Pancreas (tissue), 10 donors: Measurements from ENCODE around the gene FBN3. TPM values are rescaled to one million over a fixed set of nuclear protein-coding genes. Genes with fewer than 3 reads are reported as not detected.
A peak's percentile ranks its signal among the peaks of the same experiment; 100 is the strongest.

Experiments
- ATAC-seq, 4 donors: fragments of 200-7000 bp; cut with Tn5 transposase; one replicate each; pipeline versions ENCODE4 v1.8.0 to v1.9.1; 2020; ENCODE audit warnings: mild to moderate bottlenecking in 4 of 4, moderate library complexity in 4 of 4
- DNase-seq, 6 donors: peaks; one replicate each; pipeline ENCODE4 v3.0.0-alpha.2; 2020
- FAIRE-seq: peaks from 2 replicates; lab custom pipeline; 2012; peaks lifted over from hg19 to GRCh38; lab: Jason Lieb, UNC
- H3K27ac ChIP-seq, 4 donors: fragments of 200-600 bp; sonication (generic); 1 replicate in 3 of 4; 2 replicates in 1 of 4; pipeline versions ENCODE4 v1.5.0 to v1.8.0; 2020
- H3K27me3 ChIP-seq, 4 donors: fragments of 200-600 bp; one replicate each; pipeline ENCODE4 v1.8.0; 2021
- H3K36me3 ChIP-seq, 3 donors: fragments of 200-600 bp; sonication (generic) in 1 of 3; one replicate each; pipeline versions ENCODE4 v1.5.0 to v1.8.0; 2020 to 2021
- H3K4me1 ChIP-seq, 3 donors: fragments of 200-600 bp; one replicate each; pipeline ENCODE4 v1.8.0; 2021
- H3K4me3 ChIP-seq, 4 donors: fragments of 200-600 bp; sonication (generic) in 2 of 4; one replicate each; pipeline versions ENCODE4 v1.5.0 to v1.8.0; 2020 to 2021
- H3K9me3 ChIP-seq, 4 donors: fragments of 200-600 bp; one replicate each; pipeline ENCODE4 v1.8.0; 2021
- WGBS, 2 donors: extraction: QIAGEN DNeasy Blood & Tissue Kit; methylation state at CpG; one replicate each; pipeline ENCODE4 v1.1.7; 2013; 5-methylcytosine and 5-hydroxymethylcytosine counted together
- intact Hi-C, 3 donors: fragments of 100-400 bp; cut with DNase I; formaldehyde crosslinking; loops; one replicate each; pipeline versions ENCODE4 v1.11.1 to v1.14.2; 2022
- polyA plus RNA-seq, 2 donors: library from polyadenylated mRNA; stranded (reverse); fragments of 200-250 nt; gene quantifications; one replicate each; pipeline ENCODE4 v1.2.3, GENCODE V29; 2013
- total RNA-seq, 6 donors: library from RNA; stranded (reverse); fragmentation: NEBNext Ultra II Directional in 4 of 6; extraction: Animal tissue kit (Norgen Biotek cat#: 25700) in 4 of 6; gene quantifications; one replicate each; pipeline versions ENCODE4 v1.2.1 to v1.2.4, GENCODE V29; 2021 to 2023
- TF ChIP-seq, protein P1 (sequence below), 4 donors: fragments of 200-600 bp; sonication (generic) in 3 of 4; IDR thresholded peaks; one replicate each; pipeline versions ENCODE4 v1.5.0 to v1.8.0; 2021; ENCODE audit warnings: antibody characterized with exemption in 4 of 4
- donor health status: healthy with polysubstance abuse.
- donor health status: DM: no; HTN: no; CAD: no; lungs with moderate emphysema.
- donor health status: DM: no; HTN: no; CAD: no.
- donor health status: control.
- donor health status: control.
- donor health status: Bipolar disorder and iron deficiency.
- donor health status: DM: yes; HTN: yes; CAD: no.
- donor health status: DM: no; HTN: no; CAD: no.
- donor health status: DM: no; HTN: no; CAD: no.
- donor health status: DM: yes; HTN: yes; CAD: no.

FBN3 gene
- total RNA-seq (under 1 TPM in 4 of 6 donors, not detected in 2; under 0.01 to 0.20 (median 0.06) TPM), polyA plus RNA-seq (under 1 TPM; 0.02 to 0.04 TPM)

DNA sequence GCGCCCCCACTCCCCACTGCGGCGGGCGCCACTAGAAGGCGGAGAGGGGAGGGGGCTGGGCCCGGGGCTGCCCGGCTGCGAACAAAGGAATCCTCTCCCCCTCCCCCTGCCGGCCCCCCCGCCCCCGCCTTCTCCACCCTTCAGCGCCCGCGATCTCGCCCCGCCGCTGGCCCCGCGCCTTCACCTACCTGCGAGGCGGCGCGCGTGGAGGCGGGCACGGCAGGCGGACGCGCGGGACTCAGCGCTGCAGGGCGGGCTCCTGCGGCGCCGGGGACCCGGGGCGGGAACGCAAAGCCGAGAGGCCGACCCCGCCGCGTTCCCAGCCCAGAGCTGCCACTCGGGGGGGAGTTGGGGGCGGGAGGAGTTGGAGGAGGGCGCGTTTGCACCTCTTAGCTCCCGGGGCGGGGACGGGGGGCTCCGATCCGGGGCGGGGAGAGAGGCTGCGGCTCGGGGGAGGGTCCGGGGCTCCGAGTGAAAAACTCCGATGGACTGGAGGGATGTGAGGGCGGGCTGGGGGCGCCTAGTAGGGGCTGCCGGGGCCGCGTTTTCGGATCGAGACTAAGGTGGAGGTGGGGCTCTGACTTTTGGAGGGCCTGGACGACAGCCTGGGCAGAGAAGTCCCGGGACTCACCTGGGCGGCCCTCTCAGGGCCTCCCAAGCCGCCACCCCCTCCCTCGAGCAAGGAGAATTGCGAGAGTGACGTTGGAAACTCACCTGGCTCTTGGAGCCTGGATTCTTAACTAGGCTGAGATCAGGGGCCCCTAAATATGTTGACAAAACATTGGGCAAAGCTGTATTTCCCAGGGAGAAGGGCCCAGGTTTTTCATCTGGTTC lies at the start of gene FBN3:
Gene FBN3, minus strand, starts transcription at position 332 of the 834 bp plus-strand sequence. CDS start 2,112 bp downstream, outside the sequence.
- ATAC-seq = peak in 1 of 4 donors; percentile 30
- H3K9me3 ChIP-seq = no peaks in the 10 kb centered on the region
- peaks cover 0 to 6% (median 3%) of the 10 kb centered on the region in 3 donors for H3K4me1 ChIP-seq
- H3K27me3 ChIP-seq = no peaks in the 10 kb centered on the region
- peak within 1 kb of the TSS in 3 of 4 donors; percentile 5 to 50 (median 34) for H3K4me3 ChIP-seq
- intact Hi-C loops = loop anchor here in 1 of 3 donors (10.0 kb wide), 1 partner anchor 105 kb away; no protein-coding TSS in a partner anchor
- H3K36me3 ChIP-seq = no peaks in the 10 kb centered on the region
- DNase-seq = peak in 2 of 6 donors; percentile 28 to 62
- no peak within 1 kb of the TSS for H3K27ac ChIP-seq
- whole genome bisulfite sequencing, 2 donors = 6 to 9% methylated on average over 38 to 63 of the region's 72 CpGs
- no peak for FAIRE-seq
- TF ChIP-seq, protein P1, sequence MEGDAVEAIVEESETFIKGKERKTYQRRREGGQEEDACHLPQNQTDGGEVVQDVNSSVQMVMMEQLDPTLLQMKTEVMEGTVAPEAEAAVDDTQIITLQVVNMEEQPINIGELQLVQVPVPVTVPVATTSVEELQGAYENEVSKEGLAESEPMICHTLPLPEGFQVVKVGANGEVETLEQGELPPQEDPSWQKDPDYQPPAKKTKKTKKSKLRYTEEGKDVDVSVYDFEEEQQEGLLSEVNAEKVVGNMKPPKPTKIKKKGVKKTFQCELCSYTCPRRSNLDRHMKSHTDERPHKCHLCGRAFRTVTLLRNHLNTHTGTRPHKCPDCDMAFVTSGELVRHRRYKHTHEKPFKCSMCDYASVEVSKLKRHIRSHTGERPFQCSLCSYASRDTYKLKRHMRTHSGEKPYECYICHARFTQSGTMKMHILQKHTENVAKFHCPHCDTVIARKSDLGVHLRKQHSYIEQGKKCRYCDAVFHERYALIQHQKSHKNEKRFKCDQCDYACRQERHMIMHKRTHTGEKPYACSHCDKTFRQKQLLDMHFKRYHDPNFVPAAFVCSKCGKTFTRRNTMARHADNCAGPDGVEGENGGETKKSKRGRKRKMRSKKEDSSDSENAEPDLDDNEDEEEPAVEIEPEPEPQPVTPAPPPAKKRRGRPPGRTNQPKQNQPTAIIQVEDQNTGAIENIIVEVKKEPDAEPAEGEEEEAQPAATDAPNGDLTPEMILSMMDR (IDR thresholded peaks at IDR 0.05) = no peak

DNA sequence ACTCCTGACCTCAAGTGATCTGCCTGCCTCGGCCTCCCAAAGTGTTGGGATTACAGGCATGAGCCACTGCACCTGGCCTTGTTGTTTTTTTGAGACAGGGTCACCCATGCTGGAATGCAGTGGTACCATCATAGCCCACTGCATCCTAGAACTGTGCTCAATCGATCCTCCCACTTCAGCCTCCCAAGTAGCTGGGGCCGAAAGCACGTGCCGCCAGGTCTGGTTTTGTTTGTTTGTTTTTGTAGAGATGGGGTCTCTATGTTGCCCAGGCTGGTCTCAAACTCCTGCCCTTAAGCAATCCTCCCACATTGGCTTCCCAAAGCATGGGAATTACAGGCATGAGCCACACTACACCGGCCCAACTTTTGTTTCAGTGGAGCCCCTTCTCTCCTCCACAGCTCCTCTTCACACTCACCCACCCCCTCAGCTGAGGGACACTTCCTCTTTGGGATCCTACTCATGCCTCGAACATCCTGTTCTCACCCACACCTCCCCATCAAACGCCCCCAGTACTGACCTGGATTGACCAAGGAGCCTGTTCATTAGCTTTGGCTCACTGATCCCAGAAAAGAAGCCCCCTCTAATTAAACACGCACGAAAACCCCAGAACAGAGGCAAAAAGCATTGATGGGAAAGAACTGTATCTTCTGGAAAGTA lies 47.0 kb upstream of the FBN3 start:
- H3K4me1 ChIP-seq = no peaks in the 10 kb centered on the region
- no peaks in the 10 kb centered on the region for H3K27me3 ChIP-seq
- 68 to 70% methylated on average over 10 of the region's 10 CpGs for WGBS, 2 donors
- no peaks in the 10 kb centered on the region for H3K36me3 ChIP-seq
- no peaks in the 10 kb centered on the region for H3K9me3 ChIP-seq
- intact Hi-C loops = no loop called here
- no peak overlapping the region for H3K4me3 ChIP-seq
- TF ChIP-seq, protein P1 (IDR thresholded peaks at IDR 0.05) = no peak
- no peak overlapping the region for H3K27ac ChIP-seq
- FAIRE-seq (no peak), DNase-seq (no peak), ATAC-seq (no peak)

DNA sequence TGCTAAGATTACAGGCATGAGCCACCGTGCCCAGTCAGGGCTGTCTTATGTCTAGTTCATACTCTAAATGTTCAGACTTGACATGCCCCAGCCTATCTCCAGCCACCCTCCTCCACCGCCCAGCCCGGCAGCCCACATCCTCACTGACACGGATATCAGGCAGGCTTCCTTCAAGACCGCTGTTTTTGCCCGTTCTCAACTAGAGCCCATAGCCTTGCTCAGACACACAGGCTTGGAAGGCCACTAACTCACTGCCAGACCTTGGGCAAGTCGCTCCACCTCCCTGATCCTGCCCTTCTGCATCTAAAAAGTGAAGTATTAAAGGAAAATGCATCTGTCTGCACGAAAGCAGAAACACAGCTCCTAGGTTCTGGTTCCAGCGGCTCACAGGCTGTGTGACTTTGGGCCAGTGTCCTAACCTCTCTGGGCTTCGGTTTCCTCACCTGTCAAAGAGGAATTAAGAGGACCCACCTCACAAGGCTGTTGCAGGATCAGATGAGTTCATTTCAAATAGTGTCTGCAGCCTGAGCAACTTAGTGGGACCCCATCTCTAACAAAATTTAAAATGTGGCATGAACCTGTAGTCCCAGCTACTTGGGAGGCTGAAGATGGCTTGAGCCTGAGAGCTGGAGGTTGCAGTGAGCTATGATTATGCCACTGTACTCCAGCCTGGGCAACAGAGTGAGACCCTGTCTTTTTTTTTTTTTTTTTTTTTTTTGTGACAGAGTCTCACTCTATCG lies 45.3 kb upstream of the FBN3 start:
- peak in 3 of 4 donors; percentile 26 to 55 (median 51) for ATAC-seq

DNA sequence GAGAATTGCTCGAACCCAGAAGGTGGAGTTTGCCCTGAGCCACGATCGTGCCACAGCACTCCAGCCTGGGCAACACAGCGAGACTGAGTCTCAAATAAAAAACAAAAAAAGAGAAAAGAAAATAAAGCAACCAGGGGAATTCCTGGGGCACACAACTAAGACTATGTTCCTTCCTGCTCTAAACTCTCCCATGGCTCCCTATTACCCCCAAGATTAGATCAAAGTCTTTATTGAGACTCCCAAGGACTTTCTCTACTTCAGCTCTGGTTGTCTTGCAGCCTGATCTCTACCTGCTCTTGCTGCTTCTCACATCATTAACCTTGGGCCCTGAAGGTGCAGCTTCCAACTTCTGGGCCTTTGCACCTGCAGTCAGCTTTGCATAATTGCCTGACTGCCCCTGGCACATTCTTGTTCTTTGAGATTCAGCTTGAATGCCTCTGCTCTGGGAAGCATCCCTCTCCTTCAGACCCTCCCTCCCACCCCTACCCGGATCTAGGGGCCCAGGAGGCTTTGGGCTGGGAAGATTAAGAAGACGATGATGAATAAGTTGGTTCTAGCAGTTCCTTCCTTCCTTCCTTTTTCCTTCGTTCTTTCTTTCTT lies 42.9 kb upstream of the FBN3 start:
- no peak for FAIRE-seq
- DNase-seq = no peak
- intact Hi-C loops = no loop called here
- Histone ChIP-seq H3K4me3 (no peak overlapping the region), H3K4me1 (peaks cover 0 to 6% (median 0%) of the 10 kb centered on the region in 3 donors), H3K36me3 (no peaks in the 10 kb centered on the region), H3K27ac (no peak overlapping the region), H3K27me3 (no peaks in the 10 kb centered on the region), H3K9me3 (no peaks in the 10 kb centered on the region)
- TF ChIP-seq, protein P1 (IDR thresholded peaks at IDR 0.05) = no peak
- ATAC-seq = no peak
- WGBS, 2 donors = 82% methylated on average over 7 of the region's 7 CpGs

More for the DNA sequence above, 45.3 kb upstream of the FBN3 start:
- Histone ChIP-seq H3K4me3 (no peak overlapping the region), H3K36me3 (no peaks in the 10 kb centered on the region), H3K27me3 (no peaks in the 10 kb centered on the region), H3K27ac (no peak overlapping the region), H3K4me1 (no peaks in the 10 kb centered on the region), H3K9me3 (no peaks in the 10 kb centered on the region)
- FAIRE-seq (no peak), DNase-seq (no peak)
- WGBS, 2 donors = 70 to 75% methylated on average over 11 of the region's 11 CpGs
- TF ChIP-seq, protein P1 (IDR thresholded peaks at IDR 0.05) = no peak
- intact Hi-C loops = no loop called here
